GM21786 (cell line): ENCODE results near the gene ERCC6L2.

Experiments used
- ATAC-seq: cut with Tn5 transposase; IDR thresholded peaks from one replicate; pipeline ENCODE4 v1.9.1; 2021; ENCODE audit not compliant: unreplicated experiment

The ERCC6L2 gene

GRCh38 chr9:95971815-95972214 is 96.3 kb downstream of the ERCC6L2 start:
- no peak for ATAC-seq

GRCh38 chr9:95974389-95974788 is 98.9 kb downstream of the ERCC6L2 start:
- ATAC-seq = no peak

- ATAC-seq = no peak
Observed at GRCh38 chr9:95977371-95977770, 101.9 kb downstream of the ERCC6L2 start.

GRCh38 chr9:95978106-95978505 is 102.6 kb downstream of the ERCC6L2 start:
- ATAC-seq = no peak

GRCh38 chr9:95979446-95979845 is 104.0 kb downstream of the ERCC6L2 start:
- no peak for ATAC-seq

GRCh38 chr9:95980262-95981125 is 105.0 kb downstream of the ERCC6L2 start:
- ATAC-seq = no peak

- ATAC-seq = no peak
Observed at GRCh38 chr9:95981761-95982390, 106.4 kb downstream of the ERCC6L2 start.

GRCh38 chr9:95985440-95986055 is 110.1 kb downstream of the ERCC6L2 start:
- ATAC-seq = no peak

- no peak for ATAC-seq
Observed at GRCh38 chr9:95989297-95989696, 113.8 kb downstream of the ERCC6L2 start.

GRCh38 chr9:95991326-95991725 is 115.8 kb downstream of the ERCC6L2 start:
- no peak for ATAC-seq

- no peak for ATAC-seq
Observed at GRCh38 chr9:95992536-95992935, 117.0 kb downstream of the ERCC6L2 start.

- ATAC-seq = no peak
Observed at GRCh38 chr9:95993337-95993736, 117.8 kb downstream of the ERCC6L2 start.

- no peak for ATAC-seq
Observed at GRCh38 chr9:95999390-95999789, 123.9 kb downstream of the ERCC6L2 start.

GRCh38 chr9:96004379-96004778 is 128.9 kb downstream of the ERCC6L2 start:
- no peak for ATAC-seq

- no peak for ATAC-seq
Observed at GRCh38 chr9:96006296-96006879, 130.9 kb downstream of the ERCC6L2 start.

- ATAC-seq = no peak
Observed at GRCh38 chr9:96006961-96007360, 131.5 kb downstream of the ERCC6L2 start.

GRCh38 chr9:96008502-96009222 is 133.2 kb downstream of the ERCC6L2 start:
- ATAC-seq = no peak

GRCh38 chr9:96009223-96009602 is 133.7 kb downstream of the ERCC6L2 start:
- ATAC-seq = no peak

- no peak for ATAC-seq
Observed at GRCh38 chr9:96009690-96010472, 134.4 kb downstream of the ERCC6L2 start.

- no peak for ATAC-seq
Observed at GRCh38 chr9:96014078-96014477, 138.6 kb downstream of the ERCC6L2 start.
